Measurements from ENCODE around the gene CALD1.

CALD1 gene

GRCh38 chr7:134891696-134892678 lies 112.6 kb downstream of the CALD1 start:
- TF ChIP-seq POLR2AphosphoS5 (IDR thresholded peaks at IDR 0.05; ENCODE audit: low read depth) (no peak), GABPA (IDR thresholded peaks at IDR 0.05; ENCODE audit: low read depth) (no peak), SPI1 (IDR thresholded peaks at IDR 0.05; ENCODE audit: borderline replicate concordance, low read depth) (no peak)
- TF ChIP-seq, protein P1, sequence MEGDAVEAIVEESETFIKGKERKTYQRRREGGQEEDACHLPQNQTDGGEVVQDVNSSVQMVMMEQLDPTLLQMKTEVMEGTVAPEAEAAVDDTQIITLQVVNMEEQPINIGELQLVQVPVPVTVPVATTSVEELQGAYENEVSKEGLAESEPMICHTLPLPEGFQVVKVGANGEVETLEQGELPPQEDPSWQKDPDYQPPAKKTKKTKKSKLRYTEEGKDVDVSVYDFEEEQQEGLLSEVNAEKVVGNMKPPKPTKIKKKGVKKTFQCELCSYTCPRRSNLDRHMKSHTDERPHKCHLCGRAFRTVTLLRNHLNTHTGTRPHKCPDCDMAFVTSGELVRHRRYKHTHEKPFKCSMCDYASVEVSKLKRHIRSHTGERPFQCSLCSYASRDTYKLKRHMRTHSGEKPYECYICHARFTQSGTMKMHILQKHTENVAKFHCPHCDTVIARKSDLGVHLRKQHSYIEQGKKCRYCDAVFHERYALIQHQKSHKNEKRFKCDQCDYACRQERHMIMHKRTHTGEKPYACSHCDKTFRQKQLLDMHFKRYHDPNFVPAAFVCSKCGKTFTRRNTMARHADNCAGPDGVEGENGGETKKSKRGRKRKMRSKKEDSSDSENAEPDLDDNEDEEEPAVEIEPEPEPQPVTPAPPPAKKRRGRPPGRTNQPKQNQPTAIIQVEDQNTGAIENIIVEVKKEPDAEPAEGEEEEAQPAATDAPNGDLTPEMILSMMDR (IDR thresholded peaks at IDR 0.05; ENCODE audit: insufficient read depth, low read length): no peak
- TF ChIP-seq, protein P2, sequence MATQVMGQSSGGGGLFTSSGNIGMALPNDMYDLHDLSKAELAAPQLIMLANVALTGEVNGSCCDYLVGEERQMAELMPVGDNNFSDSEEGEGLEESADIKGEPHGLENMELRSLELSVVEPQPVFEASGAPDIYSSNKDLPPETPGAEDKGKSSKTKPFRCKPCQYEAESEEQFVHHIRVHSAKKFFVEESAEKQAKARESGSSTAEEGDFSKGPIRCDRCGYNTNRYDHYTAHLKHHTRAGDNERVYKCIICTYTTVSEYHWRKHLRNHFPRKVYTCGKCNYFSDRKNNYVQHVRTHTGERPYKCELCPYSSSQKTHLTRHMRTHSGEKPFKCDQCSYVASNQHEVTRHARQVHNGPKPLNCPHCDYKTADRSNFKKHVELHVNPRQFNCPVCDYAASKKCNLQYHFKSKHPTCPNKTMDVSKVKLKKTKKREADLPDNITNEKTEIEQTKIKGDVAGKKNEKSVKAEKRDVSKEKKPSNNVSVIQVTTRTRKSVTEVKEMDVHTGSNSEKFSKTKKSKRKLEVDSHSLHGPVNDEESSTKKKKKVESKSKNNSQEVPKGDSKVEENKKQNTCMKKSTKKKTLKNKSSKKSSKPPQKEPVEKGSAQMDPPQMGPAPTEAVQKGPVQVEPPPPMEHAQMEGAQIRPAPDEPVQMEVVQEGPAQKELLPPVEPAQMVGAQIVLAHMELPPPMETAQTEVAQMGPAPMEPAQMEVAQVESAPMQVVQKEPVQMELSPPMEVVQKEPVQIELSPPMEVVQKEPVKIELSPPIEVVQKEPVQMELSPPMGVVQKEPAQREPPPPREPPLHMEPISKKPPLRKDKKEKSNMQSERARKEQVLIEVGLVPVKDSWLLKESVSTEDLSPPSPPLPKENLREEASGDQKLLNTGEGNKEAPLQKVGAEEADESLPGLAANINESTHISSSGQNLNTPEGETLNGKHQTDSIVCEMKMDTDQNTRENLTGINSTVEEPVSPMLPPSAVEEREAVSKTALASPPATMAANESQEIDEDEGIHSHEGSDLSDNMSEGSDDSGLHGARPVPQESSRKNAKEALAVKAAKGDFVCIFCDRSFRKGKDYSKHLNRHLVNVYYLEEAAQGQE (IDR thresholded peaks at IDR 0.05; ENCODE audit: insufficient replicate concordance, low read depth): no peak
- Histone ChIP-seq H3K4me3 (replicated peaks; ENCODE audit: insufficient read depth, low read length) (no peak overlapping the region), H3K27ac (replicated peaks) (no peak overlapping the region), H3K27me3 (ENCODE audit: insufficient read depth, poor library complexity, severe bottlenecking) (no peaks in the 10 kb centered on the region)
- no peak for DNase-seq (ENCODE audit: low read depth in 1 of 2, low spot score in 1 of 2)

DNA sequence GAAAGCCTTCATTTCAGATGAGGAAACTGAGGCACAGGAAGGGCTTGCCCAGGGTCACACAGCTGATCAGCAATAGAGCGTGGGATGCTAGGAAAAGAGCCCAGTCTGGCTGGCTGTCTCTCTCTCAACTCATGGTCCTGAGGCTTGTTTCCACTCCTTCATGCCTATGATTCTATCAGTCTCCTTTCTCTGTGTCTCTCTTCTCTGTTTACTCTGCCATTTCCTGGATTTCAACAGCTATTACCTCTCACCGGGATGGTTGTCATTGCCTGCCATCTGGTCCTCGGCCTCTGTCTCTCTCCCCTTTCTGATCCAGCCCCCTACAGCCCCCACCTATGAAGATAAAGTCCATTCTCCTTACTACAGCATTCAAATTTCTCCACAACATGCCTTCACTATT lies 113.5 kb downstream of the CALD1 start:
- no peak overlapping the region for H3K27ac ChIP-seq (replicated peaks)
- H3K27me3 ChIP-seq (ENCODE audit: insufficient read depth, poor library complexity, severe bottlenecking): no peaks in the 10 kb centered on the region
- DNase-seq (ENCODE audit: low read depth in 1 of 2, low spot score in 1 of 2): no peak
- TF ChIP-seq SPI1 (IDR thresholded peaks at IDR 0.05; ENCODE audit: borderline replicate concordance, low read depth): no peak
- TF ChIP-seq, protein P2 (IDR thresholded peaks at IDR 0.05; ENCODE audit: insufficient replicate concordance, low read depth): no peak
- TF ChIP-seq POLR2AphosphoS5 (IDR thresholded peaks at IDR 0.05; ENCODE audit: low read depth): no peak
- TF ChIP-seq, protein P1 (IDR thresholded peaks at IDR 0.05; ENCODE audit: insufficient read depth, low read length): no peak
- no peak for TF ChIP-seq GABPA (IDR thresholded peaks at IDR 0.05; ENCODE audit: low read depth)
- no peak overlapping the region for H3K4me3 ChIP-seq (replicated peaks; ENCODE audit: insufficient read depth, low read length)

- no peaks in the 10 kb centered on the region for H3K27me3 ChIP-seq (ENCODE audit: insufficient read depth, poor library complexity, severe bottlenecking)
- no peak for DNase-seq (ENCODE audit: low read depth in 1 of 2, low spot score in 1 of 2)
- TF ChIP-seq, protein P2 (IDR thresholded peaks at IDR 0.05; ENCODE audit: insufficient replicate concordance, low read depth): no peak
- TF ChIP-seq GABPA (IDR thresholded peaks at IDR 0.05; ENCODE audit: low read depth): no peak
- TF ChIP-seq SPI1 (IDR thresholded peaks at IDR 0.05; ENCODE audit: borderline replicate concordance, low read depth): no peak
- TF ChIP-seq, protein P1 (IDR thresholded peaks at IDR 0.05; ENCODE audit: insufficient read depth, low read length): no peak
- no peak for TF ChIP-seq POLR2AphosphoS5 (IDR thresholded peaks at IDR 0.05; ENCODE audit: low read depth)
- H3K27ac ChIP-seq (replicated peaks): no peak overlapping the region
- no peak overlapping the region for H3K4me3 ChIP-seq (replicated peaks; ENCODE audit: insufficient read depth, low read length)
These were observed 114.5 kb downstream of the CALD1 start for GRCh38 chr7:134893920-134894319.

All from HL-60 (cell line).